Prostate gland (tissue), 2 donors: ENCODE results near the gene BLVRB.

Source experiments
- CTCF ChIP-seq, 4 experiments: fragments of 200-600 bp in 2 of 4; fragments of 450-650 bp in 2 of 4; sonication (generic) in 2 of 4; IDR thresholded peaks; 1 replicate in 3 of 4; 2 replicates in 1 of 4; pipeline ENCODE4 v1.5.1; 2016 to 2019; ENCODE audit warnings: antibody characterized with exemption in 4 of 4, mild to moderate bottlenecking in 2 of 4, moderate library complexity in 2 of 4
- POLR2A ChIP-seq: fragments of 450-650 bp; IDR thresholded peaks from one replicate; pipeline ENCODE4 v1.6.1; 2016; ENCODE audit warnings: antibody characterized with exemption, mild to moderate bottlenecking

- TF ChIP-seq POLR2A (no peak), CTCF (IDR thresholded peaks at IDR 0.05) (no peak)
These were observed 49.8 kb downstream of the BLVRB start for GRCh38 chr19:40415768-40416167.
